GM06990 (cell line): ENCODE results near the gene ELP6.

ENCODE experiments used
- DNase-seq: peaks from one replicate; pipeline ENCODE4 v3.0.0-alpha.2; 2011; ENCODE audit not compliant: insufficient read length; ENCODE audit errors: extremely low read depth
- H3K27me3 ChIP-seq: replicated peaks from 2 replicates; pipeline ENCODE4 v1.6.0; 2011; ENCODE audit warnings: low read length; ENCODE audit not compliant: control insufficient read depth, insufficient read depth
- H3K36me3 ChIP-seq: 2 replicates; pipeline ENCODE4 v1.5.1; 2011; ENCODE audit warnings: low read length; ENCODE audit not compliant: control insufficient read depth, insufficient read depth
- H3K4me3 ChIP-seq: replicated peaks from 2 replicates; pipeline ENCODE4 v1.5.1; 2011; ENCODE audit warnings: low read depth, mild to moderate bottlenecking, control low read depth, low read length
- CTCF ChIP-seq: IDR thresholded peaks from 2 replicates; pipeline ENCODE4 v1.5.1; 2011; ENCODE audit warnings: low read length, control low read depth, mild to moderate bottlenecking, inconsistent platforms; ENCODE audit not compliant: insufficient read depth, poor library complexity, severe bottlenecking

Gene ELP6

GRCh38 chr3:47478022-47478421, 35.5 kb downstream of the ELP6 start:
- Histone ChIP-seq H3K27me3 (no peaks in the 10 kb centered on the region), H3K36me3 (no peaks in the 10 kb centered on the region), H3K4me3 (no peak overlapping the region)
- no peak for DNase-seq
- TF ChIP-seq CTCF: no peak

GRCh38 chr3:47476644-47477199, 36.8 kb downstream of the ELP6 start:
- H3K36me3 ChIP-seq: no peaks in the 10 kb centered on the region
- no peak for DNase-seq
- peak overlapping the region; percentile 89; the same call in 1 of the 2 replicates for H3K4me3 ChIP-seq
- no peaks in the 10 kb centered on the region for H3K27me3 ChIP-seq
- no peak for TF ChIP-seq CTCF

GRCh38 chr3:47476330-47476626, 37.2 kb downstream of the ELP6 start:
- no peak for TF ChIP-seq CTCF
- Histone ChIP-seq H3K36me3 (no peaks in the 10 kb centered on the region), H3K27me3 (no peaks in the 10 kb centered on the region), H3K4me3 (peak overlapping the region; percentile 89)
- no peak for DNase-seq

GRCh38 chr3:47475570-47476329, 37.8 kb downstream of the ELP6 start, which contains the start of gene SCAP:
Gene SCAP (minus strand): TSS chr3:47475941. CDS start chr3:47442993, 32,948 bp downstream.
- Histone ChIP-seq H3K36me3 (no peaks in the 10 kb centered on the region), H3K27me3 (no peaks in the 10 kb centered on the region), H3K4me3 (peak within 1 kb of the TSS; percentile 89)
- peak; percentile 90 for TF ChIP-seq CTCF
- peak; percentile 93 for DNase-seq

- no peak for TF ChIP-seq CTCF
- H3K4me3 ChIP-seq: peak overlapping the region; percentile 89
Observed at GRCh38 chr3:47475029-47475569, 38.4 kb downstream of the ELP6 start.

More at GRCh38 chr3:47475029-47475569, 38.4 kb downstream of the ELP6 start:
- H3K36me3 ChIP-seq: no peaks in the 10 kb centered on the region
- no peaks in the 10 kb centered on the region for H3K27me3 ChIP-seq
- DNase-seq: no peak
